Measurements from ENCODE around the gene ARL17B. TPM values are rescaled to one million over a fixed set of nuclear protein-coding genes. Genes with fewer than 3 reads are reported as not detected.
"Not testable (repeated sequence)": the region's sequence is repeated elsewhere in the genome, so short reads cannot be mapped to it uniquely, and the experiment has no call there.

The ARL17B gene
- total and polyA plus RNA-seq, 2 experiments from 2014 or later: 18.8 to 39.3 TPM

- H3K4me2 ChIP-seq; H3K27ac ChIP-seq (ENCODE audit: low read depth); H3K27me3 ChIP-seq (ENCODE audit: insufficient read depth); H3K27me3 Mint-ChIP-seq (ENCODE audit: insufficient read depth, low read depth, poor library complexity); H3K9me2 ChIP-seq (ENCODE audit: insufficient read depth); H3K36me3 ChIP-seq (ENCODE audit: insufficient read depth); H3K4me3 Mint-ChIP-seq; H4K20me1 ChIP-seq (replicated peaks; ENCODE audit: insufficient read depth); H2AFZ ChIP-seq; H3K36me3 Mint-ChIP-seq (ENCODE audit: low read depth); H3K79me2 ChIP-seq (replicated peaks; ENCODE audit: insufficient read depth); H3K9me3 Mint-ChIP-seq; H3K4me3 ChIP-seq; H3K4me1 ChIP-seq (ENCODE audit: insufficient read depth); H3F3A ChIP-seq (replicated peaks; ENCODE audit: low read depth): not testable (repeated sequence)
- TF ChIP-seq CTCF (conservative IDR thresholded peaks at IDR 0.05; ENCODE audit: low read depth in 2 of 2): peak; percentile 87 to 92
- ATAC-seq (peak; percentile 71), DNase-seq (ENCODE audit: low spot score) (peak; percentile 97)
- peaks cover 11% of the 10 kb centered on the region for H3K4me1 Mint-ChIP-seq
- peak overlapping the region; percentile 1; the same call in 1 of the 2 replicates for H3K27ac Mint-ChIP-seq
Measured at GRCh38 chr17:46286764-46287221, 74.8 kb downstream of the ARL17B start.

- not testable (repeated sequence) for H3K36me3 Mint-ChIP-seq (ENCODE audit: low read depth); H3F3A ChIP-seq (replicated peaks; ENCODE audit: low read depth); H3K27me3 Mint-ChIP-seq (ENCODE audit: insufficient read depth, low read depth, poor library complexity); DNase-seq (ENCODE audit: low spot score); H4K20me1 ChIP-seq (replicated peaks; ENCODE audit: insufficient read depth); H3K79me2 ChIP-seq (replicated peaks; ENCODE audit: insufficient read depth); H3K27ac Mint-ChIP-seq; H3K4me2 ChIP-seq; H2AFZ ChIP-seq; H3K4me1 ChIP-seq (ENCODE audit: insufficient read depth); H3K36me3 ChIP-seq (ENCODE audit: insufficient read depth); ATAC-seq; H3K4me3 Mint-ChIP-seq; H3K4me3 ChIP-seq; H3K4me1 Mint-ChIP-seq; H3K27me3 ChIP-seq (ENCODE audit: insufficient read depth); H3K9me2 ChIP-seq (ENCODE audit: insufficient read depth); H3K27ac ChIP-seq (ENCODE audit: low read depth); H3K9me3 Mint-ChIP-seq
Measured at GRCh38 chr17:46285500-46285899, 76.1 kb downstream of the ARL17B start.

GRCh38 chr17:46284467-46284866 lies 77.1 kb downstream of the ARL17B start:
- H3K36me3 Mint-ChIP-seq (ENCODE audit: low read depth); H3K4me2 ChIP-seq; H3K4me3 Mint-ChIP-seq; H2AFZ ChIP-seq; H3K27me3 ChIP-seq (ENCODE audit: insufficient read depth); H3K4me1 ChIP-seq (ENCODE audit: insufficient read depth); H3K9me3 Mint-ChIP-seq; ATAC-seq; H3K79me2 ChIP-seq (replicated peaks; ENCODE audit: insufficient read depth); H3F3A ChIP-seq (replicated peaks; ENCODE audit: low read depth); H3K36me3 ChIP-seq (ENCODE audit: insufficient read depth); H3K27ac Mint-ChIP-seq; H3K27ac ChIP-seq (ENCODE audit: low read depth); H4K20me1 ChIP-seq (replicated peaks; ENCODE audit: insufficient read depth); DNase-seq (ENCODE audit: low spot score); H3K4me3 ChIP-seq; H3K9me2 ChIP-seq (ENCODE audit: insufficient read depth); H3K4me1 Mint-ChIP-seq: not testable (repeated sequence)
- H3K27me3 Mint-ChIP-seq (ENCODE audit: insufficient read depth, low read depth, poor library complexity): peaks cover 11% of the 10 kb centered on the region

GRCh38 chr17:46282635-46283034 lies 78.9 kb downstream of the ARL17B start:
- H3K27me3 Mint-ChIP-seq (ENCODE audit: insufficient read depth, low read depth, poor library complexity): peaks cover 13% of the 10 kb centered on the region
- DNase-seq (ENCODE audit: low spot score); H3K36me3 Mint-ChIP-seq (ENCODE audit: low read depth); H3K27ac ChIP-seq (ENCODE audit: low read depth); H3K27ac Mint-ChIP-seq; H3K36me3 ChIP-seq (ENCODE audit: insufficient read depth); H3K4me3 ChIP-seq; H3K27me3 ChIP-seq (ENCODE audit: insufficient read depth); H3K4me2 ChIP-seq; H3K4me3 Mint-ChIP-seq; H3K4me1 ChIP-seq (ENCODE audit: insufficient read depth); H3K9me3 Mint-ChIP-seq; H3K4me1 Mint-ChIP-seq; H3K9me2 ChIP-seq (ENCODE audit: insufficient read depth); H3F3A ChIP-seq (replicated peaks; ENCODE audit: low read depth); H2AFZ ChIP-seq: not testable (repeated sequence)
- Histone ChIP-seq H3K79me2 (replicated peaks; ENCODE audit: insufficient read depth) (peaks cover 25% of the 10 kb centered on the region), H4K20me1 (replicated peaks; ENCODE audit: insufficient read depth) (peaks cover 10% of the 10 kb centered on the region; the same call in 1 of the 2 replicates)
- ATAC-seq: peak; percentile 45

- H2AFZ ChIP-seq; H3K36me3 Mint-ChIP-seq (ENCODE audit: low read depth); H3K27me3 ChIP-seq (ENCODE audit: insufficient read depth); H3K4me3 Mint-ChIP-seq; H3K4me1 ChIP-seq (ENCODE audit: insufficient read depth); H3K4me3 ChIP-seq; H3K27ac Mint-ChIP-seq; H3K4me1 Mint-ChIP-seq; H3K9me2 ChIP-seq (ENCODE audit: insufficient read depth); H3K9me3 Mint-ChIP-seq; H3F3A ChIP-seq (replicated peaks; ENCODE audit: low read depth); DNase-seq (ENCODE audit: low spot score); H3K27ac ChIP-seq (ENCODE audit: low read depth); H3K4me2 ChIP-seq; ATAC-seq; H3K36me3 ChIP-seq (ENCODE audit: insufficient read depth): not testable (repeated sequence)
- peaks cover 13% of the 10 kb centered on the region for H3K27me3 Mint-ChIP-seq (ENCODE audit: insufficient read depth, low read depth, poor library complexity)
- H4K20me1 ChIP-seq (replicated peaks; ENCODE audit: insufficient read depth): peaks cover 10% of the 10 kb centered on the region; the same call in 1 of the 2 replicates
- peaks cover 35% of the 10 kb centered on the region for H3K79me2 ChIP-seq (replicated peaks; ENCODE audit: insufficient read depth)
Measured at GRCh38 chr17:46281336-46281735, 80.2 kb downstream of the ARL17B start.

- not testable (repeated sequence) for H3K27ac Mint-ChIP-seq; H3K36me3 Mint-ChIP-seq (ENCODE audit: low read depth); H3K4me3 Mint-ChIP-seq; H3K9me2 ChIP-seq (ENCODE audit: insufficient read depth); H3F3A ChIP-seq (replicated peaks; ENCODE audit: low read depth); H3K4me1 ChIP-seq (ENCODE audit: insufficient read depth); H3K9me3 Mint-ChIP-seq; H3K27me3 ChIP-seq (ENCODE audit: insufficient read depth); H3K4me2 ChIP-seq; H3K4me1 Mint-ChIP-seq; H3K4me3 ChIP-seq; H3K36me3 ChIP-seq (ENCODE audit: insufficient read depth)
- H2AFZ ChIP-seq: 0 out of 2 replicates have a peak overlapping the region, but pooled peaks have one; percentile 3
- peak; percentile 34 for DNase-seq (ENCODE audit: low spot score)
- H3K27ac ChIP-seq (ENCODE audit: low read depth): peak overlapping the region; percentile 65
- ATAC-seq: peak; percentile 65
- H3K27me3 Mint-ChIP-seq (ENCODE audit: insufficient read depth, low read depth, poor library complexity): peaks cover 10% of the 10 kb centered on the region
- H4K20me1 ChIP-seq (replicated peaks; ENCODE audit: insufficient read depth): peaks cover 15% of the 10 kb centered on the region; the same call in 1 of the 2 replicates
- peaks cover 26% of the 10 kb centered on the region for H3K79me2 ChIP-seq (replicated peaks; ENCODE audit: insufficient read depth)
Measured at GRCh38 chr17:46276728-46277479, 84.7 kb downstream of the ARL17B start.

Measured in GM23338 (cell line).